ENCODE measurements around the gene P2RY11.

The P2RY11 gene

DNA sequence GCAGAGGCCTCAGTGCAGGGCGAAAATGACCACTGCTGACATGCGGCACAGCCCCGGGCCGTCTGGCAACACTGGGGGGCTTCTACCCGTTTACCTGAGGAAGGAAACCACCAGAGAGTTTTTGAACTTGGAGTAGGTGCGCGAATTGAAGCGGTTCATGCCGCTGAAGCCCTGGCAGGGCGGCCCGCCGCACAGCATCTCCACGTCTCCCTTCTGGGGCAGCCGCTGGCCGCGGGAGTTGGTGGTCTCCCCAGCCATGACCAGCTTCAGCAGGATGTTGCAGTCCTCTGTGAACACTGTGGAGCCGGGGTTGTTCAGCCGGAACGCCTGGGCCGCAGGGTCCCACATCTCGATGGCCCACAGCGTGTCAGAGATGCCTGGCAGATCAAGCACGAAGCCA, 28.5 kb downstream of the P2RY11 start:
- no peak for TF ChIP-seq FOXM1 (IDR thresholded peaks at IDR 0.05; ENCODE audit: borderline replicate concordance, low read depth)
- no peak for TF ChIP-seq YY1 (IDR thresholded peaks at IDR 0.05; ENCODE audit: low read depth)

- TF ChIP-seq TAF1 (IDR thresholded peaks at IDR 0.05; ENCODE audit: low read depth) = no peak
- no peak for TF ChIP-seq TEAD4 (IDR thresholded peaks at IDR 0.05)
- no peak for TF ChIP-seq RAD21 (IDR thresholded peaks at IDR 0.05; ENCODE audit: low read depth)
- TF ChIP-seq, protein P1, sequence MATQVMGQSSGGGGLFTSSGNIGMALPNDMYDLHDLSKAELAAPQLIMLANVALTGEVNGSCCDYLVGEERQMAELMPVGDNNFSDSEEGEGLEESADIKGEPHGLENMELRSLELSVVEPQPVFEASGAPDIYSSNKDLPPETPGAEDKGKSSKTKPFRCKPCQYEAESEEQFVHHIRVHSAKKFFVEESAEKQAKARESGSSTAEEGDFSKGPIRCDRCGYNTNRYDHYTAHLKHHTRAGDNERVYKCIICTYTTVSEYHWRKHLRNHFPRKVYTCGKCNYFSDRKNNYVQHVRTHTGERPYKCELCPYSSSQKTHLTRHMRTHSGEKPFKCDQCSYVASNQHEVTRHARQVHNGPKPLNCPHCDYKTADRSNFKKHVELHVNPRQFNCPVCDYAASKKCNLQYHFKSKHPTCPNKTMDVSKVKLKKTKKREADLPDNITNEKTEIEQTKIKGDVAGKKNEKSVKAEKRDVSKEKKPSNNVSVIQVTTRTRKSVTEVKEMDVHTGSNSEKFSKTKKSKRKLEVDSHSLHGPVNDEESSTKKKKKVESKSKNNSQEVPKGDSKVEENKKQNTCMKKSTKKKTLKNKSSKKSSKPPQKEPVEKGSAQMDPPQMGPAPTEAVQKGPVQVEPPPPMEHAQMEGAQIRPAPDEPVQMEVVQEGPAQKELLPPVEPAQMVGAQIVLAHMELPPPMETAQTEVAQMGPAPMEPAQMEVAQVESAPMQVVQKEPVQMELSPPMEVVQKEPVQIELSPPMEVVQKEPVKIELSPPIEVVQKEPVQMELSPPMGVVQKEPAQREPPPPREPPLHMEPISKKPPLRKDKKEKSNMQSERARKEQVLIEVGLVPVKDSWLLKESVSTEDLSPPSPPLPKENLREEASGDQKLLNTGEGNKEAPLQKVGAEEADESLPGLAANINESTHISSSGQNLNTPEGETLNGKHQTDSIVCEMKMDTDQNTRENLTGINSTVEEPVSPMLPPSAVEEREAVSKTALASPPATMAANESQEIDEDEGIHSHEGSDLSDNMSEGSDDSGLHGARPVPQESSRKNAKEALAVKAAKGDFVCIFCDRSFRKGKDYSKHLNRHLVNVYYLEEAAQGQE (IDR thresholded peaks at IDR 0.05; ENCODE audit: low read depth) = no peak
- TF ChIP-seq, protein P2, sequence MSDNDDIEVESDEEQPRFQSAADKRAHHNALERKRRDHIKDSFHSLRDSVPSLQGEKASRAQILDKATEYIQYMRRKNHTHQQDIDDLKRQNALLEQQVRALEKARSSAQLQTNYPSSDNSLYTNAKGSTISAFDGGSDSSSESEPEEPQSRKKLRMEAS (IDR thresholded peaks at IDR 0.05) = no peak
- TF ChIP-seq USF1 (IDR thresholded peaks at IDR 0.05) = no peak
- TF ChIP-seq YY1 (IDR thresholded peaks at IDR 0.05; ENCODE audit: low read depth) = no peak
- TF ChIP-seq ZBTB7A (IDR thresholded peaks at IDR 0.05; ENCODE audit: low read depth) = no peak
- TF ChIP-seq TCF12 (IDR thresholded peaks at IDR 0.05; ENCODE audit: low read depth) = no peak
- TF ChIP-seq EP300 (IDR thresholded peaks at IDR 0.05; ENCODE audit: borderline replicate concordance) = no peak
Observed at GRCh38 chr19:10141479-10141878, 30.0 kb downstream of the P2RY11 start.

GRCh38 chr19:10141973-10142372, 30.5 kb downstream of the P2RY11 start:
- TF ChIP-seq EP300 (IDR thresholded peaks at IDR 0.05; ENCODE audit: borderline replicate concordance) (no peak), YY1 (IDR thresholded peaks at IDR 0.05; ENCODE audit: low read depth) (no peak), CEBPB (IDR thresholded peaks at IDR 0.05) (no peak), ZBTB7A (IDR thresholded peaks at IDR 0.05; ENCODE audit: low read depth) (no peak), TCF12 (IDR thresholded peaks at IDR 0.05; ENCODE audit: low read depth) (no peak), NFIC (IDR thresholded peaks at IDR 0.05) (no peak), TEAD4 (IDR thresholded peaks at IDR 0.05) (no peak), TAF1 (IDR thresholded peaks at IDR 0.05; ENCODE audit: low read depth) (no peak), CREB1 (IDR thresholded peaks at IDR 0.05; ENCODE audit: low read depth) (no peak), EGR1 (IDR thresholded peaks at IDR 0.05) (no peak), RAD21 (IDR thresholded peaks at IDR 0.05; ENCODE audit: low read depth) (no peak), FOXM1 (IDR thresholded peaks at IDR 0.05; ENCODE audit: borderline replicate concordance, low read depth) (no peak)
- TF ChIP-seq, protein P1 (IDR thresholded peaks at IDR 0.05; ENCODE audit: low read depth) = no peak
- TF ChIP-seq, protein P2 (IDR thresholded peaks at IDR 0.05) = no peak

DNA sequence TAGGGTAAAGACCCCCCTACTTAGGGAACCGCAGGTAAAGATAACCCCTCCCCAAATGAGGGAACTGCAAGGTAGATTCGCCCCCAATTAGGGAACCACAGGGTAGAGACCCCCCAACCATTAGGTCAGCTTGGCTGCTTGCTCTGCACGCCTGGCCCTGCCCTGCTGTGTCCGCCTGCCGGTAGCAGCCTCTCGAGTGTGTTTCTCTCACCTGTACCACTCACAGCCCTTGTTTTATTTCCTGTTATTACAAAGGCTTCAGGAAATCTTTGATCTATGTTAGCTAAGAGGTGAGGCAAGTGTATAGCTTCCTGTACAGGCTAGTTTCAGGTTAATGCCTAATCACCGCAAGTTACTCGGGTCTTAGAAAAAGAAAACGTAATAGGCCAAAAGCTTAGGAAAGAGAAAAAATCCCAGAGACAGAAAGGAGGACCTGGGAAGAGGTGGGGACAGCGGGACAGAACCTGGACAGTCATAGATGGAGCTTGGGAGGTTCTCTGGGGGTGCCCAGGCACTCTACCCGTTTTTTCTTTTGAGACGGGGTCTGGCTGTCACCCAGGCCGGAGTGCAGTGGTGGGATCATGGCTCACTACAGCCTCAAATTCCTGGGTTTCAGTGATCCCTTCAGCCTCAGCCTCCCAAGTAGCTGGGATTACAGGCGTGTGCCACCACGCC, 31.3 kb downstream of the P2RY11 start:
- TF ChIP-seq, protein P2 (IDR thresholded peaks at IDR 0.05) = no peak

DNA sequence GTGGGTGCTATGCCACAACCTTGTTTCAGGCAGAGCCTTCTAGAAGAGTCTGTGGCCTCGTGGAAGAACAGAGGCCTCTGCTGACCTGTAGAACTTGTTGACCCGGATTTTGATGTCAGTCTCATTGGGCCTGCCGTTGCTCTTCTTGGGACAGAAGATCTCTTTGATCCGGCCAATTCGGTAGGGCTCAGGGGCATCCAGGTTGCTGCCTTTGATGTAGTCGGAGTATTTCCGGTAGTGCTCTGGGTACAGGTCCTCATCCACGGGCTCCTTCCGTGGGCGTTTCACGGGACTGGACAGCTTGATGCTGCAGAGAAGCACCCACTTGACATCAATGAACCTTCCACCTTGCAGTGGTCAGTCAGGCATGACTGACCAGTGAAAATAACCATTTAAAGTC, 32.2 kb downstream of the P2RY11 start:
- TF ChIP-seq, protein P2 (IDR thresholded peaks at IDR 0.05) = no peak
- TF ChIP-seq RAD21 (IDR thresholded peaks at IDR 0.05; ENCODE audit: low read depth) (no peak), ZBTB7A (IDR thresholded peaks at IDR 0.05; ENCODE audit: low read depth) (no peak), USF1 (IDR thresholded peaks at IDR 0.05) (no peak), CEBPB (IDR thresholded peaks at IDR 0.05) (no peak)

DNA sequence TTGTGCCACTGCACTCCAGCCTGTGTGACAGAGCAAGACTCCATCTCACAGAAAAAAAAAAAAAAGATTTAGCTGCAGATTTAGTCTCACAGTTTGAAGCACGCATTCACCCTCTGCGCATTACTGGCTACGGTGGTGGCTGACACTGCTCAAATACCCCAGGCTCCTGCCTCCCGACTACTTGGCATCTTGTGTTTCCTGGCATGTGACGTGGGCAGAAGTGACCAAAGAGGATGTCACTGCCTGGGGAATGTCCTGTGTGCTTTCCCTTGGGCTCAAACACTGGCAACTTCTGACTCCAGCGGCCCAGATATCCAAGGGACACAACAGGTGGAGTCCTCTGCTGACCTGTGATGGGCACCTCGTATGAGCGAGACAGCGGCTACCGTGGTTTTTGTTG, 32.9 kb downstream of the P2RY11 start:
- TF ChIP-seq ZBTB7A (IDR thresholded peaks at IDR 0.05; ENCODE audit: low read depth) (no peak), NFIC (IDR thresholded peaks at IDR 0.05) (no peak), YY1 (IDR thresholded peaks at IDR 0.05; ENCODE audit: low read depth) (no peak), TCF12 (IDR thresholded peaks at IDR 0.05; ENCODE audit: low read depth) (no peak), TAF1 (IDR thresholded peaks at IDR 0.05; ENCODE audit: low read depth) (no peak), RAD21 (IDR thresholded peaks at IDR 0.05; ENCODE audit: low read depth) (no peak), TEAD4 (IDR thresholded peaks at IDR 0.05) (no peak), FOXM1 (IDR thresholded peaks at IDR 0.05; ENCODE audit: borderline replicate concordance, low read depth) (no peak), EP300 (IDR thresholded peaks at IDR 0.05; ENCODE audit: borderline replicate concordance) (no peak), EGR1 (IDR thresholded peaks at IDR 0.05) (no peak)

Measured in Ishikawa (cell line).